Measurements from ENCODE around the gene CTNNA2.

GRCh38 chr2:80361904-80362303 is 849.1 kb downstream of the CTNNA2 start:
- TF ChIP-seq CTCF (conservative IDR thresholded peaks at IDR 0.05) (no peak), EZH2 (IDR thresholded peaks at IDR 0.05; ENCODE audit: low read depth) (no peak)

All from PC-9 (cell line).